Loucy (cell line): ENCODE measurements around the gene GATA3.

Source experiments
- H2AFZ ChIP-seq: fragments of 200-600 bp; sonication (generic); 2 replicates; pipeline ENCODE4 v1.6.0; 2016; ENCODE audit warnings: antibody characterized with exemption, mild to moderate bottlenecking, low read length, moderate library complexity
- H3F3A ChIP-seq: fragments of 200-600 bp; 2 replicates; pipeline ENCODE4 v1.6.0; 2016; ENCODE audit warnings: antibody characterized with exemption, low read depth, mild to moderate bottlenecking
- H3K27me3 ChIP-seq: fragments of 200-600 bp; sonication (generic); 2 replicates; pipeline ENCODE4 v1.6.1; 2014; ENCODE audit warnings: low read length, mild to moderate bottlenecking; ENCODE audit not compliant: insufficient read depth, poor library complexity, severe bottlenecking
- H3K36me3 ChIP-seq: fragments of 200-600 bp; sonication (generic); 2 replicates; pipeline ENCODE4 v1.6.1; 2016; ENCODE audit warnings: low read length; ENCODE audit not compliant: insufficient read depth
- H3K4me1 ChIP-seq: fragments of 200-600 bp; sonication (generic); 2 replicates; pipeline ENCODE4 v1.5.1; 2014; ENCODE audit warnings: low read length, mild to moderate bottlenecking; ENCODE audit not compliant: insufficient read depth, poor library complexity, severe bottlenecking
- H3K4me2 ChIP-seq: fragments of 200-600 bp; sonication (generic); 2 replicates; pipeline ENCODE4 v1.6.0; 2014; ENCODE audit warnings: antibody characterized with exemption, low read length, low read depth, mild to moderate bottlenecking; ENCODE audit not compliant: poor library complexity, severe bottlenecking
- H3K4me3 ChIP-seq: fragments of 200-600 bp; sonication (generic); 2 replicates; pipeline ENCODE4 v1.5.1; 2014; ENCODE audit warnings: low read length, mild to moderate bottlenecking, mixed read lengths; ENCODE audit not compliant: poor library complexity, severe bottlenecking
- H3K79me2 ChIP-seq: fragments of 200-600 bp; sonication (generic); 2 replicates; pipeline ENCODE4 v1.6.1; 2014; ENCODE audit warnings: low read length; ENCODE audit not compliant: insufficient read depth
- H3K9ac ChIP-seq: fragments of 200-600 bp; sonication (generic); 2 replicates; pipeline ENCODE4 v1.6.0; 2014; ENCODE audit warnings: mild to moderate bottlenecking, low read depth, low read length, moderate library complexity; ENCODE audit not compliant: poor library complexity, severe bottlenecking
- H3K9me2 ChIP-seq: fragments of 200-600 bp; sonication (generic); replicated peaks from 2 replicates; pipeline ENCODE4 v1.6.1; 2016; ENCODE audit warnings: low read depth, low read length, mixed read lengths
- H3K9me3 ChIP-seq: fragments of 200-600 bp; sonication (generic); 2 replicates; pipeline ENCODE4 v1.6.1; 2014; ENCODE audit warnings: mild to moderate bottlenecking, antibody characterized with exemption, low read length, low read depth; ENCODE audit not compliant: insufficient read depth
- H4K20me1 ChIP-seq: fragments of 200-600 bp; sonication (generic); 2 replicates; pipeline ENCODE4 v1.6.0; 2014; ENCODE audit warnings: antibody characterized with exemption, low read length, mild to moderate bottlenecking; ENCODE audit not compliant: insufficient read depth, poor library complexity, severe bottlenecking
- EZH2phosphoT487 ChIP-seq: fragments of 200-600 bp; IDR thresholded peaks from 2 replicates; pipeline ENCODE4 v1.6.1; 2018; ENCODE audit warnings: antibody characterized with exemption, mild to moderate bottlenecking, moderate library complexity, borderline replicate concordance
- TF ChIP-seq, protein P1 (sequence below): fragments of 200-600 bp; sonication (generic); conservative IDR thresholded peaks from 2 replicates; pipeline ENCODE4 v1.5.1; 2014; ENCODE audit warnings: mild to moderate bottlenecking, antibody characterized with exemption, low read length

The GATA3 gene

DNA sequence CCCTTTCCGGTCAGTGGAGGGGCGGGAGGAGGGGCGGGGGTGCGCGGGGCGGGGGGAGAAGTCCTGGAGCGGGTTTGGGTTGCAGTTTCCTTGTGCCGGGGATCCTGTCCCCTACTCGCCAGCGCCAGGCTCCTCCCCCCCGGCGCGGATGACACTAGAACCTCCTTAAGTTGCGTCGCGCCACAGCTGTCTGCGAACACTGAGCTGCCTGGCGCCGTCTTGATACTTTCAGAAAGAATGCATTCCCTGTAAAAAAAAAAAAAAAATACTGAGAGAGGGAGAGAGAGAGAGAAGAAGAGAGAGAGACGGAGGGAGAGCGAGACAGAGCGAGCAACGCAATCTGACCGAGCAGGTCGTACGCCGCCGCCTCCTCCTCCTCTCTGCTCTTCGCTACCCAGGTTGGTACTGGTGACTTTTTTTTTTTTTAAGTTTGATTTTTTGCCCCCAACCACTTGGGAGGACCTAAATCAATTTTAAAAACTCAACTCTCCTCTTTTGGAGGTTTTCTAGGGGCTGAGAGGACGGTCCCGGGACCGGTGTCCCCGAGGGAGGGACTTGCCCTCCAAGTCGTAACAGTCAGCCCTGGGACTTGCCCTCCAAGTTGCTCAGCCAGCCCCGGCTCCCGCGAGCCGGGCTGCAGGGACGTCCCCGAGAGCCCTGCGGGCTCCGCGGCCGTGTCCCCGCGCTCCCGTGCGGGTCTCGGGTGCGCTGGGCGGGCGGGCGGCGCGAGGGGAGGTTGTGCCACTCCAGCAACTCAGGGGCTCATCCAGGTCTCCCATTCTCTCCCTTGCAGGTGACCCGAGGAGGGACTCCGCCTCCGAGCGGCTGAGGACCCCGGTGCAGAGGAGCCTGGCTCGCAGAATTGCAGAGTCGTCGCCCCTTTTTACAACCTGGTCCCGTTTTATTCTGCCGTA is at the start of gene GATA3:
GATA3 (plus strand) TSS at position 195 of the 914 bp plus-strand sequence. CDS start 968 bp downstream, outside the sequence.
- 0 out of 2 replicates have a peak, but pooled peaks cover 10% of the 10 kb centered on the region for H3F3A ChIP-seq
- peaks cover 3% of the 10 kb centered on the region for H3K4me1 ChIP-seq
- no peaks in the 10 kb centered on the region for H3K9me2 ChIP-seq
- H3K4me3 ChIP-seq: peak within 1 kb of the TSS; percentile 97
- H3K9me3 ChIP-seq: no peaks in the 10 kb centered on the region
- no peak within 1 kb of the TSS; the same call in 1 of the 2 replicates for H2AFZ ChIP-seq
- peaks cover 32% of the 10 kb centered on the region for H3K27me3 ChIP-seq
- peak within 1 kb of the TSS; percentile 99 for H3K9ac ChIP-seq
- H4K20me1 ChIP-seq: peaks cover 47% of the 10 kb centered on the region
- peaks cover 34% of the 10 kb centered on the region for H3K36me3 ChIP-seq
- TF ChIP-seq, protein P1, sequence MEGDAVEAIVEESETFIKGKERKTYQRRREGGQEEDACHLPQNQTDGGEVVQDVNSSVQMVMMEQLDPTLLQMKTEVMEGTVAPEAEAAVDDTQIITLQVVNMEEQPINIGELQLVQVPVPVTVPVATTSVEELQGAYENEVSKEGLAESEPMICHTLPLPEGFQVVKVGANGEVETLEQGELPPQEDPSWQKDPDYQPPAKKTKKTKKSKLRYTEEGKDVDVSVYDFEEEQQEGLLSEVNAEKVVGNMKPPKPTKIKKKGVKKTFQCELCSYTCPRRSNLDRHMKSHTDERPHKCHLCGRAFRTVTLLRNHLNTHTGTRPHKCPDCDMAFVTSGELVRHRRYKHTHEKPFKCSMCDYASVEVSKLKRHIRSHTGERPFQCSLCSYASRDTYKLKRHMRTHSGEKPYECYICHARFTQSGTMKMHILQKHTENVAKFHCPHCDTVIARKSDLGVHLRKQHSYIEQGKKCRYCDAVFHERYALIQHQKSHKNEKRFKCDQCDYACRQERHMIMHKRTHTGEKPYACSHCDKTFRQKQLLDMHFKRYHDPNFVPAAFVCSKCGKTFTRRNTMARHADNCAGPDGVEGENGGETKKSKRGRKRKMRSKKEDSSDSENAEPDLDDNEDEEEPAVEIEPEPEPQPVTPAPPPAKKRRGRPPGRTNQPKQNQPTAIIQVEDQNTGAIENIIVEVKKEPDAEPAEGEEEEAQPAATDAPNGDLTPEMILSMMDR: no peak
- TF ChIP-seq EZH2phosphoT487: no peak
- peaks cover 62% of the 10 kb centered on the region for H3K79me2 ChIP-seq
- H3K4me2 ChIP-seq: peak within 1 kb of the TSS; percentile 85

DNA sequence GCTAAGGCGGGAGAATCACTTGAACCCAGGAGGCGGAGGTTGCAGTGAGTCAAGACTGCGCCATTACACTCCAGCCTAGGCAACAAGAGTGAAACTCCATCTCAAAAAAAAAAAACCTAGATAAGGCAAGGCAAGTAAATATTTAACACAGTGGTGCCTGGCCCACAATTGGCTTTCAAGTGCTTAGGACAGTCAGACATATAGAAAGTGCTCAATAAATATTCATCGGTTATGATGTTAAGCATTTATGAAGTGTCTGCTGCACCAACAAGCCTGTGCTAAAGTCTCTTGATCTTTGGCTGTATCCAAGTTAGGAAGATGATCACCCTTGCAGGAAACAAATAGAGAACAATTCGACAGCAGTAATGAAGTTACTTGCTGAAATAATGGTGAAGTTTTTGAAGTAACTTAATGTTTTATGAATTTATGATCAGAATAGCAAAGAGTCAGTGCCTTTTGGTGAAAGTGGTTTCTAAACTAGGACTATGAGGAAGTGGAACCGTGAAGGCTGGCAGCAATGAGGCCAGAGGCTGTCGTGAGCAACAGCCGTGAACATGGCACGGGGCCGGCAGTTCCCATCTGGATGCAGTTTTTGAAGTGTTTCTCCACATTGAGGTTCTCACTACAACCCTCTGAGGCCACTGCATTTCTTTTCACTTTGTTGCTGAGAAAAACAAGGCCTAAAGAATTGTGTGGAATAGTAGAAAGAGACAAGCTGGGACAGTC is 48.1 kb upstream of the GATA3 start:
- 0 out of 2 replicates have a peak, but pooled peaks cover 6% of the 10 kb centered on the region for H3K9me3 ChIP-seq
- no peaks in the 10 kb centered on the region for H3K79me2 ChIP-seq
- no peaks in the 10 kb centered on the region for H4K20me1 ChIP-seq
- peaks cover 25% of the 10 kb centered on the region; the same call in 1 of the 2 replicates for H3K36me3 ChIP-seq
- no peaks in the 10 kb centered on the region for H3F3A ChIP-seq
- H3K9ac ChIP-seq: no peak overlapping the region
- no peaks in the 10 kb centered on the region for H3K9me2 ChIP-seq
- no peak for TF ChIP-seq EZH2phosphoT487
- TF ChIP-seq, protein P1: no peak
- no peak overlapping the region for H3K4me3 ChIP-seq
- no peak overlapping the region for H3K4me2 ChIP-seq
- H3K27me3 ChIP-seq: no peaks in the 10 kb centered on the region
- H2AFZ ChIP-seq: no peak overlapping the region
- no peaks in the 10 kb centered on the region for H3K4me1 ChIP-seq

DNA sequence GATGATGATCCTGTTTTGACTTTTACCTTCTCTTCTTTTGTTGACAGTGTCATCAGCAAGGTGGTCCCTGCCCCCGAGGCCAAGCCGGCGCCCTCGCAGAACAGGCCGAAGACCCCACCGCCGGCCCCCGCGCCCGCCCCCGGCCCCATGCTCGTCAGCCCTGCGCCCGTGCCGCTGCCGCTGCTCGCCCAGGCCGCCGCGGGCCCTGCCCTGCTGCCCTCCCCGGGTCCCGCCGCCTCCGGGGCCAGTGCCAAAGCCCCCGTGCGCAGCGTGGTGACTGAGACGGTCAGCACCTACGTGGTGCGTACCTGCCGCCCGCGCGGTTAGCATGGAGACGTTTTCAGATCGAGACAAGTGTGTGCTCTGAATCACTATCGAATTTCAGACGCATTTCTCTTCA is 45.5 kb upstream of the GATA3 start:
- peaks cover 27% of the 10 kb centered on the region for H3K36me3 ChIP-seq
- no peaks in the 10 kb centered on the region for H3K4me1 ChIP-seq
- no peak overlapping the region for H3K4me3 ChIP-seq
- H4K20me1 ChIP-seq: no peaks in the 10 kb centered on the region
- no peak overlapping the region for H2AFZ ChIP-seq
- H3K9me2 ChIP-seq: no peaks in the 10 kb centered on the region
- H3K79me2 ChIP-seq: no peaks in the 10 kb centered on the region
- H3K4me2 ChIP-seq: no peak overlapping the region
- H3K27me3 ChIP-seq: no peaks in the 10 kb centered on the region
- H3F3A ChIP-seq: no peaks in the 10 kb centered on the region
- 0 out of 2 replicates have a peak, but pooled peaks cover 6% of the 10 kb centered on the region for H3K9me3 ChIP-seq
- H3K9ac ChIP-seq: no peak overlapping the region
- TF ChIP-seq, protein P1: no peak
- no peak for TF ChIP-seq EZH2phosphoT487
